ENCODE results near the gene CBARP. TPM values are rescaled to one million over a fixed set of nuclear protein-coding genes. Genes with fewer than 3 reads are reported as not detected.

The CBARP gene
- total RNA-seq, 2 donors from 2014 or later = 21.5 to 28.5 TPM

DNA sequence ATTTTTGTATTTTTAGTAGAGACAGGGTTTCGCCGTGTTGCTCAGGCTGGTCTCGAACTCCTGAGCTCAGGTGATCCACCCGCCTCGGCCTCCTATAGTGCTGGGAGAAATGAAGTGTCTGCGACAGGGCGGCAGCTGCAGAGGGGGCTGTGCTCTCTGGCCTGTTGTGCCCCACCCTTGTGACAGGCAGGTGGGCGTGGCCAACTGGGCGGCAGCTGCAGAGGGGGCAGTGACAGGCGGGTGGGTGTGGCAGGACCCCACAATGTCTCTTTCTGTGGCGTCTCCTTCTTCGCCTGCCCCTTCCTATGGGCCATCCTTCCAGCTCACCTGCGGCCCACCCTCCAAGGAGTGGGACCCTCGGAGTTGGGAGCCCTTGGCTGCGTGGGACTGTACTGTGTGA is 20.4 kb downstream of the CBARP start:
- Histone ChIP-seq H3K4me1 (ENCODE audit: control insufficient read depth, insufficient read depth, low read length) (no peaks in the 10 kb centered on the region), H3K9ac (ENCODE audit: extremely low read depth, low read length, poor library complexity, severe bottlenecking) (no peak overlapping the region), H3K36me3 (ENCODE audit: control insufficient read depth, insufficient read depth, low read length) (peaks cover 22% of the 10 kb centered on the region), H3K4me3 (ENCODE audit: low read length) (no peak overlapping the region), H3K9me3 (ENCODE audit: control insufficient read depth, low read length) (no peaks in the 10 kb centered on the region), H3K27me3 (ENCODE audit: control insufficient read depth, insufficient read depth, low read length, poor library complexity, severe bottlenecking) (no peaks in the 10 kb centered on the region), H3K27ac (ENCODE audit: low read depth, low read length) (no peak overlapping the region)
- H3K27me3 Mint-ChIP-seq (ENCODE audit: insufficient read depth) = no peaks in the 10 kb centered on the region
- no peak overlapping the region for H3K4me3 Mint-ChIP-seq
- TF ChIP-seq, protein P1, sequence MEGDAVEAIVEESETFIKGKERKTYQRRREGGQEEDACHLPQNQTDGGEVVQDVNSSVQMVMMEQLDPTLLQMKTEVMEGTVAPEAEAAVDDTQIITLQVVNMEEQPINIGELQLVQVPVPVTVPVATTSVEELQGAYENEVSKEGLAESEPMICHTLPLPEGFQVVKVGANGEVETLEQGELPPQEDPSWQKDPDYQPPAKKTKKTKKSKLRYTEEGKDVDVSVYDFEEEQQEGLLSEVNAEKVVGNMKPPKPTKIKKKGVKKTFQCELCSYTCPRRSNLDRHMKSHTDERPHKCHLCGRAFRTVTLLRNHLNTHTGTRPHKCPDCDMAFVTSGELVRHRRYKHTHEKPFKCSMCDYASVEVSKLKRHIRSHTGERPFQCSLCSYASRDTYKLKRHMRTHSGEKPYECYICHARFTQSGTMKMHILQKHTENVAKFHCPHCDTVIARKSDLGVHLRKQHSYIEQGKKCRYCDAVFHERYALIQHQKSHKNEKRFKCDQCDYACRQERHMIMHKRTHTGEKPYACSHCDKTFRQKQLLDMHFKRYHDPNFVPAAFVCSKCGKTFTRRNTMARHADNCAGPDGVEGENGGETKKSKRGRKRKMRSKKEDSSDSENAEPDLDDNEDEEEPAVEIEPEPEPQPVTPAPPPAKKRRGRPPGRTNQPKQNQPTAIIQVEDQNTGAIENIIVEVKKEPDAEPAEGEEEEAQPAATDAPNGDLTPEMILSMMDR (conservative IDR thresholded peaks at IDR 0.05) = no peak
- 83 to 87% methylated on average over 12 to 15 of the region's 15 CpGs for WGBS, 2 experiments (ENCODE audit: insufficient coverage in 1 of 2, insufficient read length in 1 of 2)
- no peak overlapping the region for H3K27ac Mint-ChIP-seq
- H3K4me1 Mint-ChIP-seq = peaks cover 5% of the 10 kb centered on the region
- DNase-seq = no peak
- H3K9me3 Mint-ChIP-seq = no peaks in the 10 kb centered on the region
- peaks cover 15% of the 10 kb centered on the region for H3K36me3 Mint-ChIP-seq (ENCODE audit: low read depth)

DNA sequence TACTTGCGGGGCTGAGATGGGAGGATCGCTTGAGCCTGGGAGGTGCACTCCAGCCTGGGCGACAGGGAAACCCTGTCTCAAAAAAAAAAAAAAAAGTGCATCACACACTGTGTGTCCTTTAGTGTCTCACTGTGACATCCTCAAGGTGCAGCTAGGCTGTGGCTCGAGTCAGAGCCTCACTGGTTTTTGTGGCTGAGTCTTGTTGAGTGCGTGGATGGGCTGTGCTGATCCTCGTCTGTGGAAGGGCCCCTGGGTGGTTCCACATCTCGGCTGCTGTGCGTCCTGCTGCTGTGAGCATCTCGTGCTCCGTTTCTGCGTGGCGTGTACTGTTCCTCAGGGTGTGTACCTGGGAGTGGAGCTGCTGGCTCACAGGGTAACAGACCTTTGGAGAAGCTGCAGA is 21.0 kb downstream of the CBARP start:
- Histone ChIP-seq H3K9ac (ENCODE audit: extremely low read depth, low read length, poor library complexity, severe bottlenecking) (no peak overlapping the region), H3K27me3 (ENCODE audit: control insufficient read depth, insufficient read depth, low read length, poor library complexity, severe bottlenecking) (no peaks in the 10 kb centered on the region), H3K36me3 (ENCODE audit: control insufficient read depth, insufficient read depth, low read length) (peaks cover 23% of the 10 kb centered on the region), H3K27ac (ENCODE audit: low read depth, low read length) (no peak overlapping the region), H3K9me3 (ENCODE audit: control insufficient read depth, low read length) (no peaks in the 10 kb centered on the region), H3K4me3 (ENCODE audit: low read length) (no peak overlapping the region), H3K4me1 (ENCODE audit: control insufficient read depth, insufficient read depth, low read length) (no peaks in the 10 kb centered on the region)
- Mint-ChIP-seq H3K9me3 (no peaks in the 10 kb centered on the region), H3K36me3 (ENCODE audit: low read depth) (peaks cover 15% of the 10 kb centered on the region), H3K27ac (no peak overlapping the region), H3K27me3 (ENCODE audit: insufficient read depth) (no peaks in the 10 kb centered on the region), H3K4me3 (no peak overlapping the region), H3K4me1 (peaks cover 6% of the 10 kb centered on the region)
- WGBS, 2 experiments (ENCODE audit: insufficient coverage in 1 of 2, insufficient read length in 1 of 2) = 94 to 95% methylated on average over 11 to 12 of the region's 12 CpGs
- TF ChIP-seq, protein P1 (conservative IDR thresholded peaks at IDR 0.05) = no peak
- DNase-seq = no peak

DNA sequence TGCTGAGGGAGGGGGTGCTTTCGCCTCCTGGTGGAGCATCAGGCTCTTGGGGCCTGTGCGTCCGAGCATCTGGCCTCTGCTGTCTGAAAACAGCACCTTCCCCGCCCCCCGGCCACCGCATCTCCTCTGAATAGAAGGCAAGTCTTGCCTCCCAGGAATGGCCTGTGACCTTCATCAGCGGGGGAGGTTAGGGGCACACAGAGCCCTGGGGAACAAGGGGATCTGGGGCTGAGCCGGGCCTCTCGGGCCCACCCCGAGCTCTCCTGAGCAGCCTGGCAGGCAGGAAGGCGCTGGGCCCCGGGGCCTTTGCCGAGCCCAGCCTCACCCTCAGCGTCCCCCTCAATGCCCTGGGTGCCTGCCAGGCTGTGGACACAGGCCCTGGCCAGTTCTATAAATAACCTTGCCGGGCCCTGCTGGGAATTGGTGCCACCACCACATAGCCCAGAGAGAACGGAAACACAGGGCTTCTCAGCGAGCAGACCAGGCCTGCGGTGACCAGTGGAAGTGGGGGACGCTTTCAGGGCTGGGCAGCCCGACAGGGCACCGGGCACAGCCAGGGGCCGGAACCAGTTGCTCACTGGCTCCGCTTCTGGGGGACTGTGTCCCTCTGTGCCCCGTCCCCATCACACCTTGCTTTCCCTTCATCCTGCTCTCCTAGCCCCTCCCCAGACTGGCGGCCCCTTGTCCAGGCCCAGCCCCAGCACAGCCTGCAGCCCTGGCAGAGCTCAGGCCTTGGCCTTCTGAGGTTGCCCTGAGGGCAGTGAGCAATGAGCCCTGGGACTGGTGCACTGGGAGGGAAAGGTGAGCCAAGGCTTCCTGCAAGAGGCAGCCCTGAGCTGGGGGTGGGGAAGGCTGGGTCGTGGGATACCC is 22.7 kb downstream of the CBARP start:
- H3K4me1 ChIP-seq (ENCODE audit: control insufficient read depth, insufficient read depth, low read length) = no peaks in the 10 kb centered on the region
- H3K4me3 ChIP-seq (ENCODE audit: low read length) = no peak overlapping the region
- Mint-ChIP-seq H3K4me3 (no peak overlapping the region), H3K27ac (no peak overlapping the region), H3K4me1 (peaks cover 8% of the 10 kb centered on the region), H3K36me3 (ENCODE audit: low read depth) (peaks cover 21% of the 10 kb centered on the region), H3K9me3 (no peaks in the 10 kb centered on the region), H3K27me3 (ENCODE audit: insufficient read depth) (no peaks in the 10 kb centered on the region)
- TF ChIP-seq, protein P1 (conservative IDR thresholded peaks at IDR 0.05) = no peak
- no peak for DNase-seq
- H3K36me3 ChIP-seq (ENCODE audit: control insufficient read depth, insufficient read depth, low read length) = peaks cover 17% of the 10 kb centered on the region
- no peaks in the 10 kb centered on the region for H3K27me3 ChIP-seq (ENCODE audit: control insufficient read depth, insufficient read depth, low read length, poor library complexity, severe bottlenecking)
- no peaks in the 10 kb centered on the region for H3K9me3 ChIP-seq (ENCODE audit: control insufficient read depth, low read length)
- H3K9ac ChIP-seq (ENCODE audit: extremely low read depth, low read length, poor library complexity, severe bottlenecking) = no peak overlapping the region
- 95% methylated on average over 11 to 26 of the region's 26 CpGs for WGBS, 2 experiments (ENCODE audit: insufficient coverage in 1 of 2, insufficient read length in 1 of 2)
- H3K27ac ChIP-seq (ENCODE audit: low read depth, low read length) = no peak overlapping the region

Measured in endodermal cell (in vitro differentiated cells).